ENCODE measurements around the gene CLSTN3. TPM values are rescaled to one million over a fixed set of nuclear protein-coding genes. Genes with fewer than 3 reads are reported as not detected.

CLSTN3 gene
- polyA plus RNA-seq, 1 of the 3 experiments (the other 2 are of a cell fraction): 12.7 TPM

DNA sequence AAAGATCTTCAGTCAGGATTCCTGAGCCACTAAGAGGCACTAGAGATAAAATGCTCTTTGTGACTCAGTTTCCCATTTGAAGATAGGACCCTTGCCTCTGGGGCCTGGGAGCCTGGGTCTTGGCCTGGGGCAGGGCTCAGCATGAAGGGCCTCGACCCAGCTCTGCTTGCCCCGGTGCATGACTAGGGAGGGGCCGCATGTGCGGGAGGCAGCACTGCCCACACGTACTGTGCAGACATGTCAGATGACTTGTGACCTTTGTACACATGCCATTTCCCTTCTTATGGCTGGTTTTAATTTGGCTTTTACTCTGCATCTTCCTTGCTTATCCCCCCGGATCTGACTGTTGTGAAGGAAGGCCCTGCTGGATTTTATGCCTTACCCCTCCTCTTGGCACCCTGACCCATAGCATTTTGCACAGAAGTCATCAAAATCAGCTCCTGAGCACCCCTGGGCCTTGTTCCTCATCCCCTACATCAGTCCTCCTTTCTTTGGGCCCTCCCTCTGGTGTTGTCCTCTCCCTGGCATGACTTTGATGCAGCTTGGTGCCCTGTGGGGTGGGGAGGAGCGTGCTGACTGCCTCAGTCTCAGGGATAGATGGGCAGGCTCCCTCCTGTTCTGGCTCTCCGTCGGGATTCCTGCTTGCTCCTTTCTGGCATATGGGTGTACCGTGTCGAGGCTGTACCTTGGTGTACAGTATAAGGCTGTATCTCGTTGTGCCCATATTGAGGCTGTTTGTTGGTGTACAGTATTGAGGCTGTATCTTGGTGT is 4.4 kb downstream of the CLSTN3 start:
- ChIA-PET POLR2A (no interaction called here), CTCF (interaction anchor here (0.7 to 1.2 kb wide), 2 partner anchors 11 to 124 kb away, joined by 3 read pairs; no protein-coding TSS in a partner anchor)
- H3F3A ChIP-seq (replicated peaks; ENCODE audit: insufficient read depth): no peaks in the 10 kb centered on the region
- no peak overlapping the region for H3K27ac ChIP-seq (ENCODE audit: low read depth in 2 of 2, low read length in 1 of 2)
- H3K4me3 ChIP-seq (ENCODE audit: low read depth in 2 of 2, low read length in 1 of 2): no peak overlapping the region
- no peaks in the 10 kb centered on the region for H3K27me3 ChIP-seq (ENCODE audit: insufficient read depth)
- no peak overlapping the region for H3K4me2 ChIP-seq
- TF ChIP-seq RCOR1 (IDR thresholded peaks at IDR 0.05; ENCODE audit: low read length): no peak
- TF ChIP-seq, protein P1, sequence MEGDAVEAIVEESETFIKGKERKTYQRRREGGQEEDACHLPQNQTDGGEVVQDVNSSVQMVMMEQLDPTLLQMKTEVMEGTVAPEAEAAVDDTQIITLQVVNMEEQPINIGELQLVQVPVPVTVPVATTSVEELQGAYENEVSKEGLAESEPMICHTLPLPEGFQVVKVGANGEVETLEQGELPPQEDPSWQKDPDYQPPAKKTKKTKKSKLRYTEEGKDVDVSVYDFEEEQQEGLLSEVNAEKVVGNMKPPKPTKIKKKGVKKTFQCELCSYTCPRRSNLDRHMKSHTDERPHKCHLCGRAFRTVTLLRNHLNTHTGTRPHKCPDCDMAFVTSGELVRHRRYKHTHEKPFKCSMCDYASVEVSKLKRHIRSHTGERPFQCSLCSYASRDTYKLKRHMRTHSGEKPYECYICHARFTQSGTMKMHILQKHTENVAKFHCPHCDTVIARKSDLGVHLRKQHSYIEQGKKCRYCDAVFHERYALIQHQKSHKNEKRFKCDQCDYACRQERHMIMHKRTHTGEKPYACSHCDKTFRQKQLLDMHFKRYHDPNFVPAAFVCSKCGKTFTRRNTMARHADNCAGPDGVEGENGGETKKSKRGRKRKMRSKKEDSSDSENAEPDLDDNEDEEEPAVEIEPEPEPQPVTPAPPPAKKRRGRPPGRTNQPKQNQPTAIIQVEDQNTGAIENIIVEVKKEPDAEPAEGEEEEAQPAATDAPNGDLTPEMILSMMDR (IDR thresholded peaks at IDR 0.05): no peak
- TF ChIP-seq, protein P2, sequence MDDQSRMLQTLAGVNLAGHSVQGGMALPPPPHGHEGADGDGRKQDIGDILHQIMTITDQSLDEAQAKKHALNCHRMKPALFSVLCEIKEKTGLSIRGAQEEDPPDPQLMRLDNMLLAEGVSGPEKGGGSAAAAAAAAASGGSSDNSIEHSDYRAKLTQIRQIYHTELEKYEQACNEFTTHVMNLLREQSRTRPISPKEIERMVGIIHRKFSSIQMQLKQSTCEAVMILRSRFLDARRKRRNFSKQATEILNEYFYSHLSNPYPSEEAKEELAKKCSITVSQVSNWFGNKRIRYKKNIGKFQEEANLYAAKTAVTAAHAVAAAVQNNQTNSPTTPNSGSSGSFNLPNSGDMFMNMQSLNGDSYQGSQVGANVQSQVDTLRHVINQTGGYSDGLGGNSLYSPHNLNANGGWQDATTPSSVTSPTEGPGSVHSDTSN (IDR thresholded peaks at IDR 0.05): no peak
- no peak for TF ChIP-seq NFIC (IDR thresholded peaks at IDR 0.05; ENCODE audit: borderline replicate concordance)
- no peak for TF ChIP-seq ELF1 (IDR thresholded peaks at IDR 0.05)
- TF ChIP-seq YY1 (IDR thresholded peaks at IDR 0.05; ENCODE audit: low read depth): no peak
- peaks cover 0 to 7% of the 10 kb centered on the region in 2 experiments; a peak in 1 of 4 replicates for H3K4me1 ChIP-seq (ENCODE audit: control insufficient read depth in 1 of 2, insufficient read depth in 2 of 2, low read depth in 1 of 2, low read length in 1 of 2)
- no peak overlapping the region for H2AFZ ChIP-seq (ENCODE audit: low read depth)
- DNase-seq: no peak
- H3K9me3 ChIP-seq: no peaks in the 10 kb centered on the region
- WGBS (ENCODE audit: low lambda C conversion rate): 69% methylated on average over 8 of the region's 12 CpGs
- no peak overlapping the region for H3K9ac ChIP-seq
- H3K9me2 ChIP-seq: no peaks in the 10 kb centered on the region
- no peaks in the 10 kb centered on the region for H4K20me1 ChIP-seq (ENCODE audit: insufficient read depth)
- no peaks in the 10 kb centered on the region for H3K79me2 ChIP-seq (ENCODE audit: insufficient read depth)
- peaks cover 0 to 15% of the 10 kb centered on the region in 2 experiments for H3K36me3 ChIP-seq (replicated peaks in 1 of 2; ENCODE audit: control insufficient read depth in 1 of 2, insufficient read depth in 2 of 2, low read length in 1 of 2)

DNA sequence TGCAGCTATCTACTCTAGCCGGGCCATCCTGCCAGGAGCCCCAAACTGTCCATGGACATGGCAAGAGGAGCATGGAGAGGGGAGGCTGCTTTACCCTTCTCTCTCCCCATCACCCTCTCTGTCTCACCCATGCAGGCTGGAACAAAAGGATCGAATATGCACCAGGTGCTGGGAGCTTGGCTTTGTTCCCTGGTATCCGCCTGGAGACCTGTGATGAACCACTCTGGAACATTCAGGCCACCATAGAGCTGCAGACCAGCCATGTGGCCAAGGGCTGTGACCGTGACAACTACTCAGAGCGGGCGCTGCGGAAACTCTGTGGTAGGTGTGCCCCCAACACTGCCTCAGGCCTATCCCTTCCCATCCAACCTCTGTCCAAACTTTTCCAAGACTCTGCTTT is 5.9 kb downstream of the CLSTN3 start:
- Histone ChIP-seq H3K4me3 (ENCODE audit: low read depth in 2 of 2, low read length in 1 of 2) (no peak overlapping the region), H3K27ac (ENCODE audit: low read depth in 2 of 2, low read length in 1 of 2) (no peak overlapping the region), H3K9ac (no peak overlapping the region), H3K9me3 (no peaks in the 10 kb centered on the region), H3K27me3 (ENCODE audit: insufficient read depth) (no peaks in the 10 kb centered on the region), H3K9me2 (no peaks in the 10 kb centered on the region), H3K36me3 (replicated peaks in 1 of 2; ENCODE audit: control insufficient read depth in 1 of 2, insufficient read depth in 2 of 2, low read length in 1 of 2) (peaks cover 0 to 15% of the 10 kb centered on the region in 2 experiments), H3K4me1 (ENCODE audit: control insufficient read depth in 1 of 2, insufficient read depth in 2 of 2, low read depth in 1 of 2, low read length in 1 of 2) (peaks cover 0 to 5% of the 10 kb centered on the region in 2 experiments; a peak in 1 of 4 replicates), H2AFZ (ENCODE audit: low read depth) (no peak overlapping the region), H3K79me2 (ENCODE audit: insufficient read depth) (no peaks in the 10 kb centered on the region), H3F3A (replicated peaks; ENCODE audit: insufficient read depth) (no peaks in the 10 kb centered on the region), H3K4me2 (no peak overlapping the region), H4K20me1 (ENCODE audit: insufficient read depth) (no peaks in the 10 kb centered on the region)
- 85% methylated on average over 4 of the region's 7 CpGs for WGBS (ENCODE audit: low lambda C conversion rate)
- CTCF ChIA-PET: interaction anchor here (1.0 to 1.4 kb wide), 2 partner anchors 8 to 23 kb away, joined by 3 to 4 read pairs; no protein-coding TSS in a partner anchor
- POLR2A ChIA-PET: no interaction called here
- no peak for DNase-seq
- TF ChIP-seq FOXJ3 (CRISPR knock-in tag; IDR thresholded peaks at IDR 0.05) (no peak), NRF1 (IDR thresholded peaks at IDR 0.05; ENCODE audit: low read depth, low read length) (no peak), FOXM1 (IDR thresholded peaks at IDR 0.05; ENCODE audit: low read depth) (no peak), YY1 (IDR thresholded peaks at IDR 0.05; ENCODE audit: low read depth) (no peak), ELF1 (IDR thresholded peaks at IDR 0.05) (no peak), TEAD4 (IDR thresholded peaks at IDR 0.05; ENCODE audit: borderline replicate concordance, insufficient read depth) (no peak), EZH2phosphoT487 (IDR thresholded peaks at IDR 0.05; ENCODE audit: borderline replicate concordance, low read depth) (no peak), CHD2 (IDR thresholded peaks at IDR 0.05; ENCODE audit: low read length, partially characterized antibody) (no peak), RAD21 (IDR thresholded peaks at IDR 0.05; ENCODE audit: low read length) (no peak), TCF12 (IDR thresholded peaks at IDR 0.05) (no peak), FOSL2 (IDR thresholded peaks at IDR 0.05; ENCODE audit: borderline replicate concordance, low read depth) (no peak)
- TF ChIP-seq, protein P3, sequence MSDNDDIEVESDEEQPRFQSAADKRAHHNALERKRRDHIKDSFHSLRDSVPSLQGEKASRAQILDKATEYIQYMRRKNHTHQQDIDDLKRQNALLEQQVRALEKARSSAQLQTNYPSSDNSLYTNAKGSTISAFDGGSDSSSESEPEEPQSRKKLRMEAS (IDR thresholded peaks at IDR 0.05; ENCODE audit: low read depth): no peak
- TF ChIP-seq, protein P2 (IDR thresholded peaks at IDR 0.05): no peak
- TF ChIP-seq, protein P4, sequence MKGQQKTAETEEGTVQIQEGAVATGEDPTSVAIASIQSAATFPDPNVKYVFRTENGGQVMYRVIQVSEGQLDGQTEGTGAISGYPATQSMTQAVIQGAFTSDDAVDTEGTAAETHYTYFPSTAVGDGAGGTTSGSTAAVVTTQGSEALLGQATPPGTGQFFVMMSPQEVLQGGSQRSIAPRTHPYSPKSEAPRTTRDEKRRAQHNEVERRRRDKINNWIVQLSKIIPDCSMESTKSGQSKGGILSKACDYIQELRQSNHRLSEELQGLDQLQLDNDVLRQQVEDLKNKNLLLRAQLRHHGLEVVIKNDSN (IDR thresholded peaks at IDR 0.05; ENCODE audit: borderline replicate concordance, low read depth): no peak
- TF ChIP-seq, protein P1 (IDR thresholded peaks at IDR 0.05): no peak
- TF ChIP-seq, protein P5, sequence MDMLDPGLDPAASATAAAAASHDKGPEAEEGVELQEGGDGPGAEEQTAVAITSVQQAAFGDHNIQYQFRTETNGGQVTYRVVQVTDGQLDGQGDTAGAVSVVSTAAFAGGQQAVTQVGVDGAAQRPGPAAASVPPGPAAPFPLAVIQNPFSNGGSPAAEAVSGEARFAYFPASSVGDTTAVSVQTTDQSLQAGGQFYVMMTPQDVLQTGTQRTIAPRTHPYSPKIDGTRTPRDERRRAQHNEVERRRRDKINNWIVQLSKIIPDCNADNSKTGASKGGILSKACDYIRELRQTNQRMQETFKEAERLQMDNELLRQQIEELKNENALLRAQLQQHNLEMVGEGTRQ (IDR thresholded peaks at IDR 0.05; ENCODE audit: borderline replicate concordance, low read depth, low read length): no peak

All from SK-N-SH (cell line).